ENCODE data around the gene PCDH9.

GRCh38 chr13:66349966-66350365 is 880.2 kb downstream of the PCDH9 start:
- TF ChIP-seq CTCF (IDR thresholded peaks at IDR 0.05) (no peak), POLR2A (IDR thresholded peaks at IDR 0.05) (no peak)

All from Peyer's patch (tissue), 4 donors.